NCI-H748 treated with DMSO at 0.1 percent for 48 hours (cell line): ENCODE data around the gene DNAJA4.

Experiments used
- DNase-seq: peaks from one replicate; lab custom pipeline; 2025; lab: John Stamatoyannopoulos, UW

The DNAJA4 gene

GRCh38 chr15:78264304-78265136 lies at the start of gene DNAJA4:
TSS of gene DNAJA4 (plus strand) at chr15:78264562. CDS start at chr15:78264764, 202 bp downstream.
- DNase-seq, result no peak

- DNase-seq, result no peak
These were observed 47.9 kb upstream of the DNAJA4 start for GRCh38 chr15:78216276-78217104.

DNA sequence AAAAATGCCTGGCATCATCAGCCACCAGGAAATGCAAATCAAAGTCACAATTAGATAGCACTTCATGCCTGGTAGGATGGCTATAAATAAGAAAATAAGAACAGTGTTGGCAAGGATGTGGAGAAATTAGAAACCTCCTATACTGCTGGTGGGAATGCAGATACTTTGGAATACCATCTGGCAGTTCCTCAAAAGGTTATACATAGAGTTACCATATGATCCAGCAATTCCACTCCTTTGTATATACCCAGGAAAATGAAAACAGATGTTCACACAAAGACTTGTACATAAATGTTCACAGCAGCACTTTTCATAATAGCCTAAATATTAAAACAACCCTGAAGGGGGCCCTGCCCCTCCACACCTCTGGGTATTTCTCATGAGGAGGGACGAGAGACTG lies 43.6 kb upstream of the DNAJA4 start:
- DNase-seq, result no peak

DNA sequence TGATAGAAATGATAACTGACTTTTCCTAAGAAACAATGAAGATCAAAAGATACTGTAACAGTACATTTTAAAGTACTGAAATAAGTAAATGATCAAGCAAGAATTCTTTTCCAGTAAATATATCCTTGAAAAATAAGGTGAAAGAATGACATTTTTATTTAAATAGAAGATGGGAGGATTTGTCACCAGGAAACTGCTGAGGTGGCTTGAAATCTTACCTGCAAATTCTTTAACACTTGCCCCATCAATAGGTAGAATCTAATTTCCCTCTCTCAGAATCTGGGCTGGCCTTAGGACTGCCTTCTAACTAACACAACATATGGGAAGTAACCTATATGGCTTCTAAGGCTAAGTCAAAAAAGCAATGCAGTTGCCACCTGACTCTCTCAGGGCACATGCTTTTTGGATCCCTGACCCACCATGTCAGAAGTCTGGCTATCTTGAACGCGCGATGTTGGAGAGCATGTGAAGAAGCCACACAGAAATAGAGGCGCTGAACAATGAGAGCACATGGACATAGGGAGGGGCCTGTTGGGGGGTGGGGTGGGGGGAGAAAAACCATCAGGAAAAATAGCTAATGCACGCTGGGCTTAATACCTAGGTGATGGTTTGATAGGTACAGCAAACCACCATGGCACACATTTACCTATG lies 41.5 kb upstream of the DNAJA4 start:
- DNase-seq, result no peak

GRCh38 chr15:78223396-78224022 lies 40.9 kb upstream of the DNAJA4 start:
- DNase-seq, result no peak

GRCh38 chr15:78224023-78224411 lies 40.3 kb upstream of the DNAJA4 start:
- DNase-seq, result no peak

GRCh38 chr15:78225783-78226541 lies 38.4 kb upstream of the DNAJA4 start:
- no peak for DNase-seq

- DNase-seq, result no peak
These were observed 35.9 kb upstream of the DNAJA4 start for GRCh38 chr15:78228356-78228996.

- DNase-seq, result no peak
These were observed 34.6 kb upstream of the DNAJA4 start for GRCh38 chr15:78229431-78230406.

- DNase-seq, result no peak
These were observed 31.4 kb upstream of the DNAJA4 start for GRCh38 chr15:78232951-78233350.

DNA sequence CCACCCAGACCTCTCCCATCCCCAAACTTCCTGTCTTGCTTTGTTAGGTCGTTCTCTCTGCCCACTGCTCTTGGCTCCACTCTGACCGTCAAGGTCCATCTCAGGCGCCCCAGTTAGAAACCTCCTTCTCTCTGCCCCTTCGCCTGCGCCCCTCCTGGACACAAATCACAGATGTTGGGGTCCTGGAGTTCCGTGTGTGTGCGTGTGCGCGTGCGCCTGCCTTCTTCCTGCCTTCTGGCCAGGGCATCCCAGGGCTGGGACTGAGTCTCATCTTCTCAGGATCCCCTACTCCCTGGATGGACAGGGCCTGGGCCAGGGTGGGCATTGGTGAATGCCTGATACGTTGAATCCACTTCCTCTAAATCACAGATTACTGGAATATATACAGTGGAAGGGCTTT lies 30.9 kb upstream of the DNAJA4 start:
- DNase-seq, result no peak

DNA sequence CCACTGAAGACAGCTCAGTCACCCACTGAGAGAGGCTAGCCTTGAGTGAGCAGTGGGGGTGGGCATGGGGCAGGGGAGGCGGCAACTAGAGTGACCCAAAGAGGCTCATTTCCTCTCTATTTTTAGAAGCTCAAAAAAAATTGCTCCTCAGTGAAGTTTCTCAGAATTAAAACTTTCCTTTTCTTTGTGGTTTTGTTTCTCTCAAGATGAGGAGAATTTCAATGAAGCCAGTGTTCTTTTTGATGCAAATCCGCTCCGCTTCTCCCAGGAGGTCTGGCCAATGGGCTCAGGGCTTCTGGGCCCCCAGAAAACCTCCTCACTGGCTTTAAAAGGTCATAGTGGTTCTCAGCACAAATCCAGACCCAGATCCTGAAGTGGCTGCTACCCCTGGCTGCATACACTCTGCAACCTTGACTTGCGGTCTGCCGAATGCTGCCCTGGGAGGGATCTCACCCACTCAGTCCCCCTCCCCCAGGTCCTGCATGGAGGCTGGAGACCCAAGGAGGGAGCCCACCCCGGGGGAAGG lies 29.8 kb upstream of the DNAJA4 start, which contains the start of gene ACSBG1:
ACSBG1 (minus strand) TSS at position 51 of the 526 bp plus-strand sequence. CDS start 64 bp downstream, outside the sequence.
- DNase-seq, result no peak

DNA sequence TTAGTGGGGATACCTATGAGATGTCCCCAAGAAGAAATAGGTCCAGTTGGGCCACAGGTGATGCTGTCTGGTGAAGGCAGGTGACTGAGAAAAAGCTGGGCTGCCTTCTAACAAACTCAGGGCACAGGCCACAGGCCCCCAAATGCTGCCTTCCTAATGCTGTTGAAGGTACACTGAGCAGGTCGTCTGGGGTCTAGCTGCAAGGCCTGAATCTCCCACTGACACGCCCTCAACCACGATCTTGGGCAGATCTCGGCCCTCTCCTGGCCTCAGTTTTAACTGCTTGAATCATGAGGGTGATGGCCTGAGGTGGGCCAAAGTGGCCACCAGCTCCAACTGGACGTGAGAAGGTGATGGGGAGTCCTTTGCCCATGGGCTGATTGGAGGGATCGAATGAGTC lies 27.9 kb upstream of the DNAJA4 start:
- no peak for DNase-seq

DNA sequence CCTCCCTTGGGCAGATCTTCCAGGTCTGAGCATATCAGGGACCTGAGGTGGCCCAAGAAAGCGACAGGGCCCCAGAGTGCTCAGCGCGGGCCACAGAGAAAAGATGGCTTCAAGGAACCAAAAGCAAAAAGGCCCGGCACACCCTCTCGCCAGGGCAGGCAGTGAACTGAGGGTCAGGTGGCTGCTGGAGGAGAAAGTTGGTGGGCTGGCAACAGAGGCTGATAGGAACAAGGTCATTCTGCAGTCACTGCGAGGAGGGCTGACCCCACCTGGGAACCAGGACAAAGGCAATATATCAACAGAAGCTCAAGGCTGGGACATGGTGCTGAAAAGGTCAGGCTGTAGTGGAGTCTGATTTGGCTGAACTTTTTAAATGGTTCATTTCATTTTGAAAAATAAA lies 27.2 kb upstream of the DNAJA4 start:
- no peak for DNase-seq

GRCh38 chr15:78239811-78240210 lies 24.6 kb upstream of the DNAJA4 start:
- no peak for DNase-seq

GRCh38 chr15:78241017-78241416 lies 23.3 kb upstream of the DNAJA4 start:
- DNase-seq, result no peak

DNA sequence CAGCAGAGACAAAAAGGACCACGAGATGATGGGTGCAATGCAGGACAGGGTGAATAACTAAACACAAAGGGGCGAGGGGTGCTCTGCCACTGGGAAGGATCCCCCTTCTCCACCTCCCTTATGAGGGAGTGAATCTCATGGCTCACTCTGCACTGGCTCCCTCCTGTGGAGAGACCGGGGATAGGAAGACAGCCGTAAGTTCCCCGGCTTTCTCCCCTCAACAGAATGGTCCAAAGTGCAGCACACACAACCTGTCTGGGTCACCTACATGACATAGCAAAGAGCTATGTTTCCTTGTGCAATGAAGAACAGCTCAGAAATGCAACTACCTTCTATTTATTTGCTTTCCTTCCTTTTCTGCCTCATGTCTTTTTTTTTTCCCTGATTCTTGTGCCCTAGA lies 22.2 kb upstream of the DNAJA4 start:
- no peak for DNase-seq

GRCh38 chr15:78243058-78243457 lies 21.3 kb upstream of the DNAJA4 start:
- DNase-seq, result no peak

DNA sequence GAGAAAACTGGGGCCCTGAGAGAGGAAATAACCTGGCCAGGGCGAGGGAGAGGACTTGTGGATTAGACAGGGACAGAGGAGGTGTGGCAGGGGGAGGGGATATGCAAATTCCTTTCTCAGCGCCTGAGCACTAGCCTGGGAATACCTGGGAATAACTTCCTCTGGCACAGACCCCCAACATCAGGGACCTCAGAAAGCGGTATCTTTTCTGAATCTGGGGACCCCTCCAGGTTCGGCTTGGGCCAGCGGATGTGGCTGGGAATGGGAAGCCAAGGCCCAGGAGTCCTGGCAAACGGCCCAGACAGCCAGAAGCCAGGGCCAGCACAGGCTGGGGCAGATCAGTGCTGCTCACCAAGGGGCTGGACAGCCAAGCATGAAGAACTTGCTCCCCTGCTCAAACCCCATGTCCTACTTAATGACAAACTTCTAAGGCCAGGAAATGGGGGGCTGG lies 20.8 kb upstream of the DNAJA4 start:
- no peak for DNase-seq
